Hematopoietic multipotent progenitor cell treated with erythropoietin and hydrocortisone succinate and interleukin-3 and kit ligand, for 8 days (in vitro differentiated cells): Measurements from ENCODE around the gene ESYT2.
"Not testable (repeated sequence)": the region's sequence is repeated elsewhere in the genome, so short reads cannot be mapped to it uniquely, and the experiment has no call there.

Source experiments
- DNase-seq: peaks from one replicate; pipeline ENCODE4 v3.0.0-alpha.2; 2015

ESYT2 gene

GRCh38 chr7:158854681-158855081, 25.4 kb upstream of the ESYT2 start:
- DNase-seq: no peak

GRCh38 chr7:158850545-158851102, 21.3 kb upstream of the ESYT2 start:
- no peak for DNase-seq

- no peak for DNase-seq
Measured at GRCh38 chr7:158849768-158850544, 20.6 kb upstream of the ESYT2 start.

GRCh38 chr7:158849442-158849767, 20.1 kb upstream of the ESYT2 start:
- no peak for DNase-seq

GRCh38 chr7:158847451-158847866, 18.1 kb upstream of the ESYT2 start:
- DNase-seq: no peak

- no peak for DNase-seq
Measured at GRCh38 chr7:158846304-158846703, 17.0 kb upstream of the ESYT2 start.

- no peak for DNase-seq
Measured at GRCh38 chr7:158843771-158844170, 14.5 kb upstream of the ESYT2 start.

GRCh38 chr7:158842486-158842885, 13.2 kb upstream of the ESYT2 start:
- DNase-seq: no peak

GRCh38 chr7:158840604-158841003, 11.3 kb upstream of the ESYT2 start:
- no peak for DNase-seq

- DNase-seq: not testable (repeated sequence)
Measured at GRCh38 chr7:158839177-158839576, 9.9 kb upstream of the ESYT2 start.

- no peak for DNase-seq
Measured at GRCh38 chr7:158837790-158838637, 8.7 kb upstream of the ESYT2 start.

- no peak for DNase-seq
Measured at GRCh38 chr7:158836692-158837091, 7.4 kb upstream of the ESYT2 start.

GRCh38 chr7:158834878-158835784, 5.8 kb upstream of the ESYT2 start:
- DNase-seq: peak; percentile 47

GRCh38 chr7:158832994-158833393, 3.7 kb upstream of the ESYT2 start:
- DNase-seq: no peak

- no peak for DNase-seq
Measured at GRCh38 chr7:158831738-158832091, 2.4 kb upstream of the ESYT2 start.

GRCh38 chr7:158830211-158830723, 958 bp upstream of the ESYT2 start:
- no peak for DNase-seq

GRCh38 chr7:158829021-158829341, 328 bp downstream of the ESYT2 start:
- peak; percentile 75 for DNase-seq

- peak; percentile 33 for DNase-seq
Measured at GRCh38 chr7:158828133-158829020, 932 bp downstream of the ESYT2 start.

- peak; percentile 59 for DNase-seq
Measured at GRCh38 chr7:158827411-158828132, 1.7 kb downstream of the ESYT2 start.

GRCh38 chr7:158825628-158826289, 3.5 kb downstream of the ESYT2 start:
- DNase-seq: no peak
